Peyer's patch (tissue), 4 donors: ENCODE data around the gene LRRTM3.

Experiments used
- POLR2A ChIP-seq, 2 donors: fragments of 450-650 bp; IDR thresholded peaks; one replicate each; pipeline ENCODE4 v1.5.1; 2017; ENCODE audit warnings: antibody characterized with exemption in 2 of 2, mild to moderate bottlenecking in 2 of 2, moderate library complexity in 2 of 2
- TF ChIP-seq, protein P1 (sequence below), 6 experiments: fragments of 450-650 bp in 4 of 6; fragments of 200-600 bp in 2 of 6; sonication (generic) in 1 of 6; IDR thresholded peaks; one replicate each; pipeline ENCODE4 v1.5.1; 2017 to 2019; ENCODE audit warnings: antibody characterized with exemption in 6 of 6, mild to moderate bottlenecking in 3 of 6, moderate library complexity in 1 of 6

DNA sequence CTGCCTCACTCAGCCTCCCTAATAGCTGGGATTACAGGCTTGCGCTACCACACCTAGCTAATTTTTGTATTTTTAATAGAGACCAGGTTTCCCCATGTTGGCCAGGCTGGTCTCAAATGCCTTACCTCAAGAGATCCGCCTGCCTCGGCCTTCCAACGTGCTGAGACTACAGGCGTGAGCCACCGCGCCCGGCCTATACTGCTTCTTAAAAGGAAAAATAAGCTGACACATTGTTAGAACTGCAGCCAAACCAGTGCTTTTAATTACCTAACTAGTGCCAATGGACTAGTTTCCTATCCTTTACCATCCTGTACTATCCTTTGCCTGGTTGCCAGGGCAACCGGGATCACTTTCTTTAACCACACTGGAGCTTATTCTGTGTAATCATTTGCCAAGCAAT, 108.0 kb downstream of the LRRTM3 start:
- TF ChIP-seq, protein P1, sequence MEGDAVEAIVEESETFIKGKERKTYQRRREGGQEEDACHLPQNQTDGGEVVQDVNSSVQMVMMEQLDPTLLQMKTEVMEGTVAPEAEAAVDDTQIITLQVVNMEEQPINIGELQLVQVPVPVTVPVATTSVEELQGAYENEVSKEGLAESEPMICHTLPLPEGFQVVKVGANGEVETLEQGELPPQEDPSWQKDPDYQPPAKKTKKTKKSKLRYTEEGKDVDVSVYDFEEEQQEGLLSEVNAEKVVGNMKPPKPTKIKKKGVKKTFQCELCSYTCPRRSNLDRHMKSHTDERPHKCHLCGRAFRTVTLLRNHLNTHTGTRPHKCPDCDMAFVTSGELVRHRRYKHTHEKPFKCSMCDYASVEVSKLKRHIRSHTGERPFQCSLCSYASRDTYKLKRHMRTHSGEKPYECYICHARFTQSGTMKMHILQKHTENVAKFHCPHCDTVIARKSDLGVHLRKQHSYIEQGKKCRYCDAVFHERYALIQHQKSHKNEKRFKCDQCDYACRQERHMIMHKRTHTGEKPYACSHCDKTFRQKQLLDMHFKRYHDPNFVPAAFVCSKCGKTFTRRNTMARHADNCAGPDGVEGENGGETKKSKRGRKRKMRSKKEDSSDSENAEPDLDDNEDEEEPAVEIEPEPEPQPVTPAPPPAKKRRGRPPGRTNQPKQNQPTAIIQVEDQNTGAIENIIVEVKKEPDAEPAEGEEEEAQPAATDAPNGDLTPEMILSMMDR (IDR thresholded peaks at IDR 0.05): no peak
- TF ChIP-seq POLR2A (IDR thresholded peaks at IDR 0.05): no peak
